GM12891 (cell line): ENCODE results near the gene CMTM7.

Experiments used
- DNase-seq: peaks from one replicate; pipeline ENCODE4 v3.0.0; 2011; ENCODE audit warnings: low spot score; ENCODE audit not compliant: insufficient read length
- FAIRE-seq: peaks from 2 replicates; lab custom pipeline; 2011; peaks lifted over from hg19 to GRCh38; lab: Jason Lieb, UNC
- PAX5 ChIP-seq: IDR thresholded peaks from 2 replicates; pipeline ENCODE4 v1.6.1; 2011; ENCODE audit warnings: low read length, moderate library complexity, mild to moderate bottlenecking; ENCODE audit not compliant: insufficient read depth, severe bottlenecking
- POLR2A ChIP-seq: IDR thresholded peaks from 2 replicates; pipeline ENCODE4 v1.6.1; 2011; ENCODE audit warnings: low read depth, low read length, control low read depth
- POLR2AphosphoS5 ChIP-seq: IDR thresholded peaks from 2 replicates; pipeline ENCODE4 v1.6.1; 2011; ENCODE audit warnings: low read depth, low read length, control low read depth
- POU2F2 ChIP-seq: IDR thresholded peaks from 2 replicates; pipeline ENCODE4 v1.6.1; 2011; ENCODE audit warnings: low read depth, mild to moderate bottlenecking, control low read depth, low read length, moderate library complexity
- SPI1 ChIP-seq: IDR thresholded peaks from 2 replicates; pipeline ENCODE4 v1.6.1; 2011; ENCODE audit warnings: low read depth, low read length, control low read depth
- TAF1 ChIP-seq: IDR thresholded peaks from 2 replicates; pipeline ENCODE4 v1.6.1; 2011; ENCODE audit warnings: low read depth, low read length, control low read depth

The CMTM7 gene

DNA sequence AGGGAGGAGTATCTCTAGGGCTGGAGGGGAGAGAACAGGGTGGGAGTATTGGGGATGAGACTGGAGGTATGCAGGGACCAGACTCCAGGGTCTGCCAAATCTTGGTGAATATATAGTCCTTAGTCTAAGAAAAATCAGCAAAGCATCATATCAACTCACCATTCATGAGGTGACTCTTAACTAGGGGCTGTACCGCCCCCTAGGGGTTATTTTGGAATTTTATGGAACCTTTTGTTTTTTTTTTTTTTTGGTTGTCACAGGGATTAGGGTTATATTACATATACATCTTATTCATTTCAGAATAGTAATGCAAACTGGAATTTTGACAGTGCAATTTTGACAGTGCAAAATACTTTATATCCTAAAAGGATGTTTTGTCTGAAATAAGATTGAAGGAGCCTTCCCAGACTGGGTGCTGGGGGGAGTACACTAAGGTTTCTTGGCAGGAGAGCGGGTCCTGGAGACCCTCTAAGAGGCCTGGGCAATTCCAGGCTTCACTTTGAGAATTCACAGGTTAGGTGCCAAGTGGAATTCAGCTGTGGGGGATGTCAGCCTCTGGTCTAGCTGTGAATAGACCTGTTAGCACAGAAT is 7.5 kb downstream of the CMTM7 start:
- DNase-seq, result no peak
- FAIRE-seq, result peak; percentile 48
- TF ChIP-seq POU2F2 (no peak), PAX5 (no peak), SPI1 (no peak), POLR2AphosphoS5 (no peak), POLR2A (no peak), TAF1 (no peak)

DNA sequence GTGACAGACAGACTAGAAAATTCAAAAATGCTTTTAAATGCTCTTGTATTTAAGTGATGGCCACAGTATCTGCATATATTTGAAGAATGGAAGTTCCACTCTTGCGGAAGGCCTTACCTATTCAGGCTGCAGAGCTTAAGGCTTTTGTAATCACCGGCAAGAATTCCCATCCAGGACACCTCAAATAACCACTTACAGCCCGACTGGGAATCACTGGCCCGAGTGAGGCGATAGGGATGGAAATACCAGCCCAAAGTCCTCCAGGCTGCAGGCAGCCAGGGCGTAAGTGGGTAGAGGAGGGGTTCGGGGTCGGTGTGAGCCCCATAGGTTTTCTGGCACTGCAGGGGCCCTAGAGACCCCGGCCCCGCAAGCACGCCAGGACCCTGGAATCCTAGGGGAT is 9.5 kb downstream of the CMTM7 start:
- FAIRE-seq, result no peak
- TF ChIP-seq POU2F2 (no peak), POLR2AphosphoS5 (no peak), PAX5 (no peak), SPI1 (no peak), POLR2A (no peak), TAF1 (no peak)
- no peak for DNase-seq

DNA sequence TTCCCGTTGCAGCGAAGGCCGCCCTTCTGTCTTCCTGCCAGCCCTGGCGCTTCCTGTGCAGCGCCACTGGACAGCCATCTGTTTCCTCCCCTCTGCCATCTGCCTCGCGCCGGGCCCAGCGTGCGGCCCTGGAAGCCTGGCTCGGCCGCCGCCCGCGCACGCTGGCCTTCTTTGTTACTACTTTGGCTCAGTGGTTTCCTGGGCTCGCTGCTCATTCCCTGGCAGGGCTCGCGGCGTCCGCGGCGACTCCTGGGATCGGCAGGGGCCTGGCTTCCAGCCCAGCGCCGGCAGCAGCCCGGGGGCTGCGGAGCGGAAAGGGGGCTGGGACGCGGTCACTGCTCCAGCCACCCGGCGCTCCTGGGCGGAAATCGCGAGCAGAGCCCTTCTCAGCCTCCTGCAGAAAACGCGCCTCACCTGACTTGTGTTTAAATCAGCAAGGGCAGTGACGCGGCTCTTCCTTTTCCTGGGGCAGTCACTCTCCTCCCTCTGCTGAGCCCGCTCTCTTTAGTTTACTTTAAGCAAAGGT is 10.0 kb downstream of the CMTM7 start:
- peak; percentile 37 for DNase-seq
- peak; percentile 76 for FAIRE-seq
- TF ChIP-seq POLR2A (no peak), PAX5 (peak; percentile 30), TAF1 (no peak), POU2F2 (no peak), SPI1 (no peak), POLR2AphosphoS5 (no peak)

DNA sequence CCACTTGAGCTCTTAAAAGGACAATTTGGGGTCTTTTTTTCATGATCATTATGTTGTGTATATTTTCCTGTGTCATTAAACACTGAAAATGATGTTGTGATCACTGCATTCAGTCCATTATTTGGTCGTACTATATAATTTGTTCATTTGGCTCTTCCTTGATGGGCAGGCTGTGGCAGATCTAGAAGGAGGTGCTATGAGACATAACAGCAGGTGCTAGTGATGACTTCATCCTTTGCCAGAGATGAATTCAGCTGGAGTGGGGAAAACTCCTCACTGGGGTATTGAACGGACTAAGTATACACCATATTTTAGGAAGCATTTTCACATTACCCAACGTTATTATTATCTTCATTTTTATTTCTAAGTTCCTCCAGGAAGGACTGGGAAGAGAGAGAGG is 12.0 kb downstream of the CMTM7 start:
- FAIRE-seq (no peak), DNase-seq (no peak)
- TF ChIP-seq PAX5, result no peak
- no peak for TF ChIP-seq POLR2AphosphoS5
- no peak for TF ChIP-seq SPI1
- TF ChIP-seq POLR2A, result no peak
- no peak for TF ChIP-seq POU2F2
- no peak for TF ChIP-seq TAF1

DNA sequence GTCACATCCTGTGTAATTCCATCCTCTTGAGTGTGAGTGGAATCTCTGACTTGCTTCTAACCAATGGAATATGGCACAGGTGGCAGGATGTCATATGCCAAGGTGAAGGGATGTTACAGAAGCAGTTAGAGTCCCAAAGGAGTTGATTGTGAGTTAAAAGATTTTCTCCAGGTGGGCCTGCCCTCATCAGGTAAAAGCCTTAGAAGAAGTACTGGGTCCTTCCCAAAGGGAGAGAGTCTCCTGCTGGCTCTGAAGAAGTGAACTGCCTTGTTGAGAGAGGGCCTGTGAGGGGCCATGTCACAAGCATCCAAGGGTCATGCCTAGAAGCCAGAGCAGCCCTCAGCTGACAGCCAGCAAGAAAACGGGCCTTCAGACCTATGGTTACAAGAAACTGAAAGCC is 13.1 kb downstream of the CMTM7 start:
- DNase-seq (no peak), FAIRE-seq (no peak)
- TF ChIP-seq POU2F2, result no peak
- no peak for TF ChIP-seq PAX5
- no peak for TF ChIP-seq POLR2AphosphoS5
- TF ChIP-seq POLR2A, result no peak
- no peak for TF ChIP-seq SPI1
- TF ChIP-seq TAF1, result no peak

DNA sequence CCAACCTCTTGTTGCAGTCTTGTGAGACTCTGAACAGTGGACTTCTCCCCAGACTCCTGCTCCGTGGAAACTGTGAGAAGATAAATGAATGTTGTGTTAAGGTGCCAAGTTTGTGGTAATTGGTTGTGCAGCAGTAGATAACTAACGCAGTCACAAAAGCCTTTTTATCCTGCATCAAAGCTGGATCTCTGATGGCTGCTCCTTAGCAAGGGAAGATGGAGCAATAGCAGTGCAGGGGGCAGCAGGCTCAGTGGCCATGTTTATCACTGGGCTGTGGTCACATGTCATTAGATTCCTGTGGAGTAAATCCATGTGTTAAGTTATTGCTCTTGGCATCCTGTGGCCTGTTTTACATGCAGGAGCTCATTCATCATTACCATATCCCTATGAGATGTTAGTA is 13.5 kb downstream of the CMTM7 start:
- TF ChIP-seq SPI1 (no peak), POLR2AphosphoS5 (no peak), POU2F2 (no peak), PAX5 (no peak), TAF1 (no peak), POLR2A (no peak)
- FAIRE-seq (no peak), DNase-seq (no peak)

DNA sequence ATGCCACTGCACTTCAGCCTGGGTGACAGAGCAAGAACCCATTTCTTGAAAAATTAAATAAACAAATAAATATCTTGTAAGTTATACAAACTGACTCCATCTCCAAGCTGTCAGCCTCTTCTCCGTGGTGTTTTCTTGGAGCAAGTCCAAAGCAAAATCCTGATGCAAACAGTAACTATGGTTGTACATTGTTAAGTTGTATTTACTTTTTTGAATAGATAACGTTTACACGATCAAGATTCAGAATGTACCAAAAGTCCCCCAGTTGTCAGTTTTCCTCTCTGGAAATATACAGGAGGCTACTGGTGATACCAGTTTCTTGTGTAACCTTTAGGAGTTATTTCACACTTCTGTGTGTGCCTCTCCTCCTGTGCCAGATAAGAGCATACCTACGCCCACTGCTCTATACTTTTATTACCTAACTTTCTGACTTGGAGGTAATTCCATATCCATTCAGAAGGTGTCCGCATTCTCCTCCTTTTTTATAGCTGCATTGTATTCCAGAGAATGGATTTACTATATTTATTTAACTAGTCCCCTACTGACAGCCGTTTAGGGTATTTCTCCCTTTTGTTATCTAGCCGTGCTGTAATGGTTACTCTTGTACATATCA is 14.2 kb downstream of the CMTM7 start:
- TF ChIP-seq POLR2AphosphoS5 (no peak), SPI1 (no peak), POU2F2 (no peak)
- no peak for DNase-seq
- no peak for FAIRE-seq

DNA sequence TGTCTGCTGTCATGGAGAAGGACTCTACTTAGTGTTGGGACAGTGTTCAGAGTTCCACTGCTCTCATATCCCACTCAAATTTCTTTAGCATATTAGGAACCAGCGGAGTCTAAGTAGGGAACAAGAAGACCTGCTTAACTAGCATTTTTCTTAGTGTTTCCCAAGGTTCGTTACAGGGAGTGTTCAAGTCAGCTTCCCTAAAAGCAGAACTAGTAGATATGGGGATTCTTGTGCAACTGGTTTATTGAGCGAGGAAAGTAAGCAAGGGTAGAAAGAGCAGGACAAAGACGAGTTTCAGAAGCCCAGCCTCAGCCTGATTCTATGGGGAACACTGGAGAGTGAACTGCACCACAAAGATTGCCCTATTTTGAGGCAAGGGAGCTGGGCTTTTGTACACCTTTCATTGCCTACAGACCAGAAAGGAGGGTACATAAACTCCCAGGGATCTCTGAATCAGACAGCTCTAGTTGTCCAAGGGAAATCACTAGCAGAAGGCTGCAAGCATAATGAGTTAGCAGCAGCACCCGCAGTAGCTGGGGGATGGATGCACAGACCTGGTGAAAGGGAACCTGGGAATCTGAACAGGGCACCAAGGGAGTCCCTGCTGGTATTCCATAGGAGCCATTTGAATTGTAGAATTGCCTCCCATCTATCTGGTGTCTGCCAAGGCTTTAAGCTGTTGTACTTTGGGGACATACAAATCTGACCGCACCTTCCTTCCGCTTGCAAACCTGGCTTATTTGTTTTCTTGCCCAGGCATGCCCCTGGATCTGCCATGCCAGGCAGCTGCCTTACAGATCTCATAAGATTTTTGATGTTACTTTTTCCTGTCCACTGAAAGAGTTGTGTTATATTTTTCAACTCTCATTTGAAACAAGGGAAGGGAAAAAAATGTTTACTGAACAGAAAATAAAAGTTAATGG is 15.1 kb downstream of the CMTM7 start:
- FAIRE-seq, result no peak
- TF ChIP-seq POLR2A (no peak), SPI1 (no peak), POLR2AphosphoS5 (no peak), PAX5 (no peak), POU2F2 (no peak), TAF1 (no peak)
- DNase-seq, result no peak

DNA sequence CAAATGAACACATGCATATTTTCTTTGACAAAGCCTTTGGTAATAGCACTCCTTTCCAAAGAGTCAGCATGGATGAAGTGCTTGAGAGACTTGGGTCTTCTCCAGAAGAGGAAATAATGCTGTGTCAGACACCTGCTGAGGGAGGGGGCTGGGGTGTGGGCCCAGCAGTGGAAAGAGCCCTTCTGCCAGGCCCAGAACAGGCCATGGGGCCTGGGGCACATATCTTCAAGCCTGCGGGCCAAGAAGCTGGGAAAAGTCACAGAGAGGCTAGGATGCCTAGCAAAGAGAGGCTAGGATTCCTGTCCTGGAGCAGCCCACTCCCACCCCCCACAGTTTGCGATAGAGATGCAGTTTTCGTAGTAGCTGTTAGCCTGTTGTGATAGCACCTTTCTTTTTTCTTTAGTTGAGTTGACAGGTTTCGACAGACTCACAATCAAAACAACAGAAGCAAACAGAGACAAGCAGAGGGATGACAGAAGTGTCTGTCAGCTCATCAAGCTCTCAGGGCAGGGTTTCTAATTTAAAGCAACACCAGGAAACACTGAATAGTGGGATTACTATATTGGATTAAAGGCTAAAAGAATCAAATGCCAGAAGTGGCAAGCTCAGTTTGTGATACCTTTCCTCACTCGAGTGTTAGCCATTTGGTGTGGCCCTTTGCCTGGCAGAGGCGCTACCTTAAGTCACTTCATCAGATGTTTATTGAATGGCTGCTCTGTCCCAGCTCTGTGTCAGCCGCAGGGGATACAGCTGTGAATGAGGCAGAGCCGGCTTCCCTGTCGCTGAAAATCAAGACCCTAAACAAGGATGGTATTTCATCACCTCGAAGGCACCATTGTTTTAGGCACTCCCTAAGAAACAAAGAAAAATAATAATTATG is 19.0 kb downstream of the CMTM7 start:
- DNase-seq (no peak), FAIRE-seq (no peak)
- TF ChIP-seq POU2F2, result no peak
- TF ChIP-seq PAX5, result no peak
- TF ChIP-seq POLR2AphosphoS5, result no peak
- TF ChIP-seq TAF1, result no peak
- TF ChIP-seq SPI1, result no peak
- TF ChIP-seq POLR2A, result no peak
